Stimulated activated CD8-positive, alpha-beta memory T cell treated with anti-CD3 and anti-CD28 coated beads, Interleukin-12 subunit alpha, Interleukin-12 subunit beta, amount 100 ng/mL, for 1 hour (primary cell): ENCODE measurements around the gene PAQR4.
A peak's percentile ranks its signal among the peaks of the same experiment; 100 is the strongest.

Experiments used
- DNase-seq: peaks from one replicate; pipeline ENCODE4 v3.0.0-alpha.2; 2020; ENCODE audit warnings: low read depth

The PAQR4 gene

GRCh38 chr16:2981177-2981898 is 12.2 kb downstream of the PAQR4 start:
- no peak for DNase-seq

DNA sequence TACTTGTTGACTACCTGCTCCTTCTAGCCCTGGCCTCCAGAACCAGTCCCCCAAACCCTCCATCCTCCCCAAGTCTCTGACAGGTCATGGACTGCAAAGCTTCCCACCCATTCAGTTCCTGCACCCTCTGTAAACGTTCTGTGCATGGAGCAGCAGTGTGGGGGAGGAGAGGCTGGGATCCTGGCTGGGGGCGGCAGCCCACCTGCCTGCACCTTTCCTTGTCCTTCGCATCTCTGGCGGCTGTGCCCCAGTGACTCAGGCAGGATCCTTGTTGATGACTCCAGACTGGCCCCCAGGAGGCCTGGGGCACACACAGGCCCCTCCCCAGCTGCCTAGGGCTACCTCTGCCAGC is 12.7 kb downstream of the PAQR4 start:
- no peak for DNase-seq

- no peak for DNase-seq
Measured at GRCh38 chr16:2982402-2982801, 13.3 kb downstream of the PAQR4 start.

DNA sequence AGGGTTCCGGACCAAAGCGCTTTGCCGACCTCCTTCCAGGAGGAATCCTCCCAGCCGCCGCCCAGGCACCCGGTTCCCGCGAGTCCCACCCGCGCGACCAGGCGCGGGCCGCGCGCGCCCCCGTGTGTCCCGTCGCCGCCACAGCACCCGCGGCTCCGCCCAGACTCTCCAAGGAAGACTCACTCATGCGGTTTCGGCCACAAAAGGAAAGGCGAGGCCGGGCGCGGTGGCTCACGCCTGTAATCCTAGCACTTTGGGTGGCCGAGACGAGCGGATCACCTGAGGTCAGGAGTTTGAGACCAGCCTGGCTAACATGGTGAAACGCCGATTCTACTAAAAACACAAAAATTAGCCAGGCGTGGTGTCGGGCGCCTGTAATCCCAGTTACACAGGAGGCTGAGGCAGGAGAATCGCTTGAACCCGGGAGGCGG is 14.6 kb downstream of the PAQR4 start:
- peak; percentile 37 for DNase-seq

DNA sequence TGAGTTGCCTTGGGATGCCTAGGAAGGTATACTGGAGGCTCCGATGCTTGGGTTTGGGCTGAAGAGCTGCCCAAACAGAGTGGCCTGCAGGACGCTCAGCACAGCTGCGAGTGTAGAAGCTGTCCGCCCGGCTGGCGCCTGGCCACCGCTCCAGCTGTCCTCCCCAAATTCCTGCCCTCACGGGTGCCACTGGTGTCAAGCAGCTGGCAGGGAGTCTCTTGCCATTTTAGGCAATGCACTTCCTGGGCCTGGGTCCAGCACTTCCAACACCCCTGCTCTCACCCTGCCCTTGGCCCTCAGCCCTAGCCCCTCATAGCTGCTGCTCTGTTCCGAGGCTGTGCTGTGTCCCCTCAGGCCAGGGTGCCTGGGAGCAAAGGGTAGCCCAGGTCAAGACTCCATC is 16.3 kb downstream of the PAQR4 start:
- no peak for DNase-seq

DNA sequence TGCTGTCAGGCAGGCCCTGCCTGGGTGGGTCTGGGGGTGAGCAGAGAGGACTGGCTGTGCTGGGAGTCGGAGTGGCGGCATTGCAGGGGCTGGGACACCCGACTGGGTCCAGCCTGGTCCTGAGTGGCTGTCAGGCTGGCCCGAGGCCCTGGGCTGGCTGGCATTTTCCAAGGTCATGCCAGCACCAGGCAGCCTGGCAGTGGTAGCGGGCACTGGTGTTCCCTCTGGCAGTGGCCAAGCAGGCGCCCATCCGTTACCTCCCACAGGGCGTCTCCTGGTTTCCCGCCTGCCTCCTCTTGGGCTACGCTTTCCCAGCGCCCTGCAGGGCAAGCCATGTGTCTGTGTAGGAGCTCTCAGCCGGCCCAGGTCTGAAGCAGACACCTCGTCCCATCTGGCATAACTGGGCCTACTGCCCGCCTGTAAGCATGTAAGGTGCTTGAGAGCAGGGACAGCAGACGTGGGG is 16.8 kb downstream of the PAQR4 start:
- no peak for DNase-seq

- DNase-seq: no peak
Measured at GRCh38 chr16:2986623-2987188, 17.6 kb downstream of the PAQR4 start.

GRCh38 chr16:2987286-2987685 is 18.1 kb downstream of the PAQR4 start:
- no peak for DNase-seq

- DNase-seq: no peak
Measured at GRCh38 chr16:2987833-2988232, 18.7 kb downstream of the PAQR4 start.

GRCh38 chr16:2988590-2989099 is 19.5 kb downstream of the PAQR4 start:
- DNase-seq: no peak

DNA sequence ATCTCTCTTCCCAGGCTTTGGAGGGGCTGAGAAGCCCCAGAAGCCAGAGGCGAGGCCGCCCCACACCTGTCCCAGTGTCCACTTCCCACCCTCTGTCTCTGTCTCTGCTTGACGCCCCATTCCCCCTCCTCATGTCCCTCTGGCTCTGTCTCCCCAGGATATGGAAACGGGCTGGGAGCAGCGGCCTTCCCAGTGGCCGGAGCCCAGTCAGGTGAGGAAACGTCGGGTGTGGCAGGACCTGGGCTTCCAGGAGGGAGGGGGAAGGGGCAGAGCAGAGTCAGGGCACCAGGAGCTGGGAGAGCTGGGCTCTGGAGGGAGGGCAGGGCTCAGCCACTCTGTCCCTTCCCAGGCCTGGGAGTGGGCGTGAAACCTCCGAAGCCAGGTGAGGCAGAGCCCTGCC is 21.7 kb downstream of the PAQR4 start:
- DNase-seq: no peak

GRCh38 chr16:2991566-2992261 is 22.6 kb downstream of the PAQR4 start:
- DNase-seq: no peak

GRCh38 chr16:2992383-2993081 is 23.4 kb downstream of the PAQR4 start:
- DNase-seq: no peak

- DNase-seq: no peak
Measured at GRCh38 chr16:2996298-2996697, 27.1 kb downstream of the PAQR4 start.

- no peak for DNase-seq
Measured at GRCh38 chr16:2999929-3000328, 30.8 kb downstream of the PAQR4 start.

DNA sequence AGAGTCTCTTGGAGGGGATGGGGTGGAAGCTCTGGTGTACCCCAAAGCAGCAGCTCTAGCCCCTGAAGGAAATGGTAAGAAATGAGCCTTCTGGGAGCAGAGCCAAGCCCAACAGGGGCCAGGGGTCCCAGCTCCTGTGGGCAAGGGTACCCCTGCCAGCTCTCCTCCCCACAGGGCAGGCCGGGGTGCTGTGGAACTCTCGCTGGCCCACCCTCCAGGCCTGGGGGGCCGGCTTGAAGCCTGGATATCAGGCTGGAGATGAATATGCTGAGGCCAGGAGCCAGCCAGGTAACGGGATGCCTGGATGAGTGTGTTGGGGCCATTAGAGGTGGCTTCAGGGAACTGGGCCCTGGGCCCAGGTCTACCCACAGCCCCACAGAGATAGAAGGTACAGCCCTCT is 31.4 kb downstream of the PAQR4 start:
- DNase-seq: no peak

DNA sequence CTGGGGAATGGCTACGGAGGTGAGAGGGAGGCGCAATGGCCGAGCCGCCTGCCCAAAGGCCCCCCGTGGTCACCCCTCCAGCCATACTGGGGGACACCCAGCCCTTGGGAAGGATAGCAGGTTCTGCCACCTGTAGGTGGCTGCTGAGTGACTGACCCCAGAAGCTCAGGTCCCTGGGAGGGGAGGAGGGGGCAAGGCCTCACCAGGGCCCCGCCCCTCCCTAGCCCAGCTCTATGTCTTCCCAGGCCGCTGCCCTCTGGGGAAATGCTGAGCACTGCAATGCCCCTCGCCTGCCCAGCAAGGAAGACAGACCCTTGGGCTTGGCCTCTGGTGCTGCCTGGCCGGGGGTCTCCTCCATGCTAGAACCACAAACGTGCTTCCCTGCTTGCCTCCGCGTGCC is 32.2 kb downstream of the PAQR4 start:
- no peak for DNase-seq

DNA sequence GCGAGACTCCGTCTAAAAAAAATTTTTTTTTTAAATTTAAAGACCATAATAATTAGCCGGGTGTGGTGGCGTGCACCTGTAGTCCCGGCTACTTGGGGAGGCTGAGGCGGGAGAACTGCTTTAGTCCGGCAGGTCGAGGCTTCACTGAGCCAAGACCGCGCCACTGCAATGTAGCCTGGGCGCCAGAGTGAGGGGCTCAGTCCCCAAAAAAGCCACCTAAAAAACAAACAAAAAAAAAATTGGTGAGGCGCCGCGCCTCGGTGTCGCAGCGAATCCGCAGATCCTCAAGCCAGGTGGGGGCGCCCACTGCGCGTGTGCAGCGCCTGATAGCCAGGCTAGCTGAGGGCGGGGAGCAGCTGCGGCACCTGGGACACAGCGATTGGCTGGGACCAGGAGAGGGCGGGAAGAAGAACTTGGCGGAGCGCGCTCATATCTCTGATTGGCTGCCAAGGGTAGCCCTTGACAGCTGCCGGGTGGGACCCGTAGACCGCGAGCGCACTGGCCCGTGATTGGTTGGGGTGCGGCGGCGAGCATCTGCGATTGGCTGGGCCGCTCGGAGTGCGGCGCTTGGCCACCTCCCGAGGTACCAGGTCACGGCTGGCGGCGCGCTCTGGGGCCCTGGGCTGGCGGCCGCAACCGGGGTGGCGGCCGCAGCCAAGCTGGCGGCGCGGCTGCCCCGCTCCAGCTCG is 34.6 kb downstream of the PAQR4 start:
- DNase-seq: peak; percentile 94

- DNase-seq: no peak
Measured at GRCh38 chr16:3004319-3004718, 35.2 kb downstream of the PAQR4 start.

DNA sequence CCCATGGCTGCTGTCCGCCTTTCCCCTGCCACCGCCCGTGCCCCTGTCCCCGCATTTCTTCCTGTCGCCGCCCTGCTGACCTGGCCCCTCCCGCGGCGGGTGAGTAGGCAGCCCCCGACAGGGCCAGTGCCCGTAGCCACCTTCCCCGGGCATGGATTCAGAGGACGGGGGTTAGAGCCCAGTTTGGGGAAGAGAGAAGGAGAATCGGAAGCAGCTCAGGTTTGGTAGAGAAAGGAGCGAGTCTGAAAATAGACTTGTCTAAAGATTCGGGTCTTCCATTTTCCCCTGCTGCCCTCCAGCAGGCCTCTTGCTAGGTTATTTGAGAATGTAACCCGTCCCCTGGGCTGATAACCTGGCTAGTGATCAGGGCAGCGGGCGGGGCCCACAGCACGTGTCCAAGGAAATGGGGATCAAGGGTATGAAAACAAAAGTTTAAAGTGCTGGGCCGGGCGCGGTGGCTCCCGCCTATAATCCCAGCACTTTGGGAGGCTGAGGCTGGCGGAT is 35.7 kb downstream of the PAQR4 start:
- DNase-seq: no peak

DNA sequence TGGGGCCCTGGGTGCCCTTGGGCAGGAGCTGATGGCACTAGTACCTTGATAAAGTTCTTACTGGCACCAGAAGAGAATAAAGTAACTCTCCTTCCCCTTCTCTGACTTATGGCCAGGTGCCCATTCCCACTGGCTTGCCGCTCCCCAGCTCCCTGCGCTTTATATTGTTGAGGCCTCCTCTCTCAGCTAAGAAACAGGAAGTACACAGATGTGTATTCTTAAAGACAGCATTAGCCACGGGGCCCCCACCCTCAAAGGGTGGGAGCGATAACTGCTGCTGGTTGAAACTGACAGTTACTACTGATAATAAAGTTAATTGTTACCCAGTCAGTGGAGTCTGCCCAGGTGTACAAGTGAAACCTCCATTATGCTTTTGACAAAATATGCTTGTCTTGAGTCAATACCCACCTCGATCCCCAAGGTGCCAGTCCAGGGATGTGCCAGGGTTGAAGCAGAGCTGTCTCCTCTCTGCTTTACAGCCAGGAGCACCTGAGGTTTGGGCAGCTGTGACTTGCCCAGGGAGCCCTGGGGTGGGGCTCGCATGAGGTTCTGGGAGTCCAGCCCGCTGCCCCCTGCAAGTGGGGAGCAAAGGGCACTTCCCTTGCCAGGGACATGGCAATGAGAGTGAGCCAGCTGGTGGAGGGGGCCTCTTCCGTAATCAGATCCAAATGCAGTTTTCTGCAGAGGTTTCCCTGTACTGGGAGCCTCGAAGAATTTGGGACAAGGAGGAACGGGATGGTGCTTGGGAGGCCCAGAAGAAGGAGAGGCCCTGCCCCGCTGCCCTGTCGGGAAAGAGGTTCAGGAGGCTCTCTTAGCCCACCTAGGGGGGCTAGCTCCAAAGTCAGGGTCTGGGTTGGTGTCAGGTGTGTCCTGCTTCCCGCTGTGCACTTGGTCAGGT is 38.2 kb downstream of the PAQR4 start:
- no peak for DNase-seq
